Breast epithelium (tissue), 4 donors: Measurements from ENCODE around the gene KBTBD4. TPM values are rescaled to one million over a fixed set of nuclear protein-coding genes. Genes with fewer than 3 reads are reported as not detected.
"Not testable (repeated sequence)": the region's sequence is repeated elsewhere in the genome, so short reads cannot be mapped to it uniquely, and the experiment has no call there.

Source experiments
- DNase-seq, 2 donors: peaks; one replicate each; pipeline ENCODE4 v3.0.0-alpha.2; 2019; ENCODE audit warnings: low spot score in 2 of 2
- H3K27ac ChIP-seq, 2 donors: fragments of 200-600 bp; sonication (generic) in 1 of 2; one replicate each; pipeline ENCODE4 v1.5.1; 2016 to 2019; ENCODE audit warnings: mild to moderate bottlenecking in 1 of 2
- H3K27me3 ChIP-seq, 2 donors: fragments of 200-600 bp; sonication (generic) in 1 of 2; one replicate each; pipeline versions ENCODE4 v1.5.1 to v1.6.0; 2017 to 2019; ENCODE audit warnings: control low read depth in 1 of 2, mild to moderate bottlenecking in 1 of 2
- H3K36me3 ChIP-seq: fragments of 200-600 bp; one replicate; pipeline ENCODE4 v1.5.1; 2019
- H3K4me1 ChIP-seq, 2 donors: fragments of 200-600 bp; sonication (generic); one replicate each; pipeline ENCODE4 v1.5.1; 2016 to 2019; ENCODE audit warnings: control low read depth in 1 of 2
- H3K4me3 ChIP-seq, 3 donors: fragments of 200-600 bp; sonication (generic); 1 replicate in 2 of 3; 2 replicates in 1 of 3; pipeline ENCODE4 v1.5.1; 2016 to 2019; ENCODE audit warnings: mild to moderate bottlenecking in 3 of 3, moderate library complexity in 2 of 3
- H3K9me3 ChIP-seq, 2 donors: fragments of 200-600 bp; sonication (generic) in 1 of 2; one replicate each; pipeline ENCODE4 v1.5.1; 2016 to 2019; ENCODE audit warnings: control low read depth in 1 of 2
- CTCF ChIP-seq, 3 donors: fragments of 450-650 bp; IDR thresholded peaks; one replicate each; pipeline ENCODE4 v1.5.1; 2016 to 2017; ENCODE audit warnings: antibody characterized with exemption in 3 of 3, mild to moderate bottlenecking in 3 of 3, moderate library complexity in 3 of 3
- POLR2A ChIP-seq: fragments of 450-650 bp; IDR thresholded peaks from one replicate; pipeline ENCODE4 v1.6.1; 2016; ENCODE audit warnings: antibody characterized with exemption, mild to moderate bottlenecking, moderate library complexity
- POLR2AphosphoS5 ChIP-seq, 3 donors: sonication (generic); formaldehyde crosslinking; IDR thresholded peaks; one replicate each; pipeline ENCODE4 v1.6.1; 2017; ENCODE audit warnings: antibody characterized with exemption in 3 of 3
- intact Hi-C: fragments of 100-400 bp; cut with DNase I; formaldehyde crosslinking; loops from one replicate; pipeline ENCODE4 v1.15.1; 2023; ENCODE audit warnings: low total_unique reads
- total RNA-seq, 3 donors: library from RNA; depleted of rRNA; stranded (reverse); fragments of >200 nt; gene quantifications; one replicate each; pipeline ENCODE4 v1.1.0, GENCODE V29; 2016

KBTBD4 gene
- total RNA-seq, 3 donors from 2014 or later = 26.6 to 31.5 (median 26.9) TPM

GRCh38 chr11:47566149-47566698 is 12.5 kb downstream of the KBTBD4 start:
- TF ChIP-seq POLR2AphosphoS5 (IDR thresholded peaks at IDR 0.05) = no peak
- no peak for TF ChIP-seq POLR2A
- no peak for TF ChIP-seq CTCF (IDR thresholded peaks at IDR 0.05)
- H3K27ac ChIP-seq = peak overlapping the region; percentile 84 to 92
- no peaks in the 10 kb centered on the region for H3K36me3 ChIP-seq
- intact Hi-C loops = no loop called here
- H3K27me3 ChIP-seq = no peaks in the 10 kb centered on the region
- H3K9me3 ChIP-seq = no peaks in the 10 kb centered on the region
- peak overlapping the region; percentile 70 to 97 (median 90) for H3K4me3 ChIP-seq
- DNase-seq = no peak
- H3K4me1 ChIP-seq = no peaks in the 10 kb centered on the region

- intact Hi-C loops = no loop called here
- peak; percentile 55 to 64 for DNase-seq
- TF ChIP-seq CTCF (IDR thresholded peaks at IDR 0.05) (no peak), POLR2AphosphoS5 (IDR thresholded peaks at IDR 0.05) (peak in 1 of 3 donors; percentile 24)
Observed at GRCh38 chr11:47565340-47566148, 13.2 kb downstream of the KBTBD4 start, which contains the start of gene PTPMT1. Gene PTPMT1, plus strand, starts transcription at chr11:47565599. Its CDS starts 24 bp downstream, at chr11:47565623.

GRCh38 chr11:47564933-47565339 is 13.8 kb downstream of the KBTBD4 start:
- TF ChIP-seq CTCF (IDR thresholded peaks at IDR 0.05) = no peak
- TF ChIP-seq POLR2AphosphoS5 (IDR thresholded peaks at IDR 0.05) = no peak
- TF ChIP-seq POLR2A = no peak
- peak overlapping the region; percentile 84 to 92 for H3K27ac ChIP-seq
- H3K36me3 ChIP-seq = no peaks in the 10 kb centered on the region
- no peak for DNase-seq
- no peaks in the 10 kb centered on the region for H3K27me3 ChIP-seq
- intact Hi-C loops = no loop called here
- peak overlapping the region; percentile 70 to 97 (median 90) for H3K4me3 ChIP-seq
- H3K4me1 ChIP-seq = no peaks in the 10 kb centered on the region
- no peaks in the 10 kb centered on the region for H3K9me3 ChIP-seq

More at GRCh38 chr11:47565340-47566148, 13.2 kb downstream of the KBTBD4 start, which contains the start of gene PTPMT1:
- no peaks in the 10 kb centered on the region for H3K4me1 ChIP-seq
- no peaks in the 10 kb centered on the region for H3K36me3 ChIP-seq
- H3K27me3 ChIP-seq = no peaks in the 10 kb centered on the region
- H3K9me3 ChIP-seq = no peaks in the 10 kb centered on the region
- peak within 1 kb of the TSS; percentile 70 to 97 (median 90) for H3K4me3 ChIP-seq
- peak within 1 kb of the TSS; percentile 84 to 92 for H3K27ac ChIP-seq

GRCh38 chr11:47564366-47564765 is 14.4 kb downstream of the KBTBD4 start:
- H3K27me3 ChIP-seq, H3K4me1 ChIP-seq, DNase-seq, H3K9me3 ChIP-seq, H3K36me3 ChIP-seq, intact Hi-C loops, H3K27ac ChIP-seq: not testable (repeated sequence)
- H3K4me3 ChIP-seq = peak overlapping the region in 1 of 3 donors; percentile 97

GRCh38 chr11:47562393-47562792 is 16.4 kb downstream of the KBTBD4 start:
- DNase-seq, H3K36me3 ChIP-seq, H3K27me3 ChIP-seq, H3K4me1 ChIP-seq, H3K9me3 ChIP-seq, H3K27ac ChIP-seq, intact Hi-C loops, H3K4me3 ChIP-seq: not testable (repeated sequence)

- no peaks in the 10 kb centered on the region for H3K36me3 ChIP-seq
- no peak for DNase-seq
- no peaks in the 10 kb centered on the region for H3K27me3 ChIP-seq
- TF ChIP-seq POLR2AphosphoS5 (IDR thresholded peaks at IDR 0.05) (no peak), CTCF (IDR thresholded peaks at IDR 0.05) (no peak), POLR2A (no peak)
- no peaks in the 10 kb centered on the region for H3K4me1 ChIP-seq
- intact Hi-C loops = no loop called here
- no peaks in the 10 kb centered on the region for H3K9me3 ChIP-seq
- H3K4me3 ChIP-seq = no peak overlapping the region
- no peak overlapping the region for H3K27ac ChIP-seq
Observed at GRCh38 chr11:47560426-47560825, 18.3 kb downstream of the KBTBD4 start.
